ENCODE data around the gene PAK3. TPM values are rescaled to one million over a fixed set of nuclear protein-coding genes. Genes with fewer than 3 reads are reported as not detected.
A peak's percentile ranks its signal among the peaks of the same experiment; 100 is the strongest.

PAK3 gene
- total RNA-seq (2014; rRNA removed; shearing (Covaris generic)), result 0.45 and 1.7 TPM in 2 replicates

DNA sequence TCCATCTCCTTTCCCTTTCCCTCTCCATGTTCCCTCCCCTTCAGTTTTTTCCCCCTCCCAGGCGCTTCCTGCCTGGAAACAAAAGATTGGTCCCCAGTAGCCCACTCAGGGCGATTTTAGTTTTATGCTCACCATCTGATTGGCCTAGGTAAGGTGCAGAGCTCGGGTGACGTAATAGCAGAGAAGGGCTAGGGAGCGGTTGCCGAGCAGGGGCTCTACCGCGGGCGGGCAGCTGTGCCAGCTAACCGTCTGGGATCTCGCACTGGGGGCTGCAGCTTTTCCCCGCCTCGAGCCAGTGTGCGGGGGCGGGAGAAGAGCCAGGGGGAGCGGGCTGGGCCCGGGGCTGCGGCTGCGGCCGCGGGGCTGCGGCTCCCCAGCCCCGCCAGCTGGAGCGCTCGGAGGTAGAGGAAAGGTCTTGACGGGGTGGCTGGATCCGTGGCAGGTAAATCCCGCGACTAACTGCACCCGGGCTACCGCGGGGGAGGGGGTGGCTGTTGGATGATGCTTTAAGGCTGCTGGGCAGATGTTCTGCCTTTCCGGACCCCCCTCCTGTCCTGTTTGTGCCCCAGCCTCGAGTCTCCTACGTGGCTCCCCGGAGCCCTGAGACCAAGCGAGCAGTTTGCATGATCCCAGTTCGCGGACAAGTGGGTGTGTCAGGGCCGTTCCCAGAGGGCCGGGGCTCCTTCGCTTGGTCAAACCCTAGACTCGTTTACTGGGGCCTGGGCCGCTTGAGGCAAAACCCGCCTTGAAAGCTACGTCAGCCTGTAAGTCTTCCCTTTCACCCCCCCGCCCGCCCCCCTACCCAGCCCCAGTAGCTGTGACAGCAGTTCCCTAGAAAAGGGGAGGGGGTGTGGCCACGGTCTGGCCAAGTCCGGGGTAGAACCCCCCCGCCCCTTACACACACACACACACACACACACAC lies at the start of gene PAK3:
Gene PAK3 (plus strand): TSS at position 218 of the 922 bp plus-strand sequence. CDS start 26,913 bp downstream, outside the sequence.
- H3K4me3 ChIP-seq, result peak within 1 kb of the TSS; percentile 41
- H3K4me1 ChIP-seq (replicated peaks), result no peaks in the 10 kb centered on the region
- H3K36me3 ChIP-seq, result no peaks in the 10 kb centered on the region
- H3K27me3 ChIP-seq (replicated peaks), result no peaks in the 10 kb centered on the region
- no peaks in the 10 kb centered on the region for H3K9me3 ChIP-seq (replicated peaks)
- H3K27ac ChIP-seq, result no peak within 1 kb of the TSS
- DNase-seq (ENCODE audit: low read depth in 1 of 2, low spot score in 2 of 2), result peak in 1 of 2 experiments; percentile 26

DNA sequence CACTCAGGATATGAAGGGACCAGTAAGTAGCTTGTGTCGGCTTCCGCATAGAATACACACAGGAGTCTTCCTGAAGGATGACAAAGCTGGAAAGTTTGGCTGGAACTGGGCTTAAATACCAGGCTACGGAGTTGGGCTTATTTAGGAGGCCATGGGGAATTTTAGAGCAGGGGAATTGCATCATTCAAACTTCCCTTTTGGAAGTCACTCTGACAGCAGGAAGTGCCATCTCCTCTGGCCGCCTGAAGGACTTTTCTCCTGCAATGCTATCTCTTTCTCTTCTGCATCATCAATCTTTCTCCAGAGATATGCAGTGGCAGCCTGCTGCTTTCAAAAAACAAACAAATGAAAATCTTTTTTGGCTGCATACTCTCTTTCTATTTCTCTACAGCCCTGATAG lies 48.4 kb upstream of the PAK3 start:
- H3K9me3 ChIP-seq (replicated peaks), result no peaks in the 10 kb centered on the region
- no peak overlapping the region for H3K4me3 ChIP-seq
- no peaks in the 10 kb centered on the region for H3K27me3 ChIP-seq (replicated peaks)
- no peaks in the 10 kb centered on the region for H3K4me1 ChIP-seq (replicated peaks)
- no peak for DNase-seq (ENCODE audit: low read depth in 1 of 2, low spot score in 2 of 2)
- H3K36me3 ChIP-seq, result no peaks in the 10 kb centered on the region
- no peak overlapping the region for H3K27ac ChIP-seq

DNA sequence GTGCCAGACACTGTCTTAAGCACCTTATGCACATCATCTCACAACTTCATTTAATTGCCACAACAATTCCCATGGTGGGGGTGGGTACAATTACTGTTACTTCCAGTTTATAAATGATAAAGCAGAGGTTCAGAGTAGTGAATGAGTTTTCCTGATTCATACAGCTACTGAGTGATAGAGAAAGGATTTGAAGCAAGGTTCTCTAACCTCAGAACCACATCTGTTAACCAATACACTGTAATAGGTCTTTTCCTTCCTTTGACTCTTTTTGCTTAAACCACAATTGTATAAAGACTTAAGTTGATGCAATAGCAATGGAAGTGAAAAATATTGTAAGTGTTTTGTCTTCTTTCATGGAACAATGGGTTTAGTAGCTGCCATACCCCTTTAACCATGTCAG lies 43.5 kb upstream of the PAK3 start:
- no peak for DNase-seq (ENCODE audit: low read depth in 1 of 2, low spot score in 2 of 2)

DNA sequence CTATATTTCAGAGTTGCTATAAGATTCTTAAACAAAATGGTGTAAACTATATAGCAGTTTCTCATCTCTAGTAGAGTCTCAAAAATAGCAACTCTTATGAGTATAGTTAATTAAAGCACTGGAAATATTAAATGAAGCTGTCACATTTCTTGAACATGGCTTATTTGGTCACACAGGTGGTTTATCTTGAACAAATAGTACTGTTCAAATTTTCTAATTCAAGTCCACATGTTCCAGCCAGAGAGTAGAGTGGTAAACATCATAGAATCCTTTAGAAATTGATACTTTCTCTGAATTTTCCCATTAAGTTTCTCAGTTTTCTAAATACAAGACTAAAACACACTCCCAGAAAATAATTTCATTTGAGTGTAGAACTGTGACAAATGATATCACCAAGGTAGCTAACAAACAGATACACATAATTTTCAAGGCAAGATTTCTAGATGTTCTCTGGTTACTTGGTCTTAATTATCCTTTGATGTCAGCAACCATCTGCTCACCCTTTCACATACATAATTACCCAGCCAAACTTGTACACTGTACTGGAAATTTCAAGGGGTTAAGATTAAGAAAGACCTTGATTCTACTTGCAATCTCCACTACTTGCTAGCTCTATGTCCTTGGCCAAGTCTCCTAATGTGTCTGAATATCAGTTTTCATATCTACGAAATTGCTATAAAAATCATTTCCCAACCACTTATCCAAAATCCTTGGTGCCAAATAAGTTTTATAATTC lies 24.3 kb upstream of the PAK3 start:
- no peak for DNase-seq (ENCODE audit: low read depth in 1 of 2, low spot score in 2 of 2)
- H3K27ac ChIP-seq, result no peak overlapping the region
- H3K4me1 ChIP-seq (replicated peaks), result no peaks in the 10 kb centered on the region
- no peak overlapping the region for H3K4me3 ChIP-seq
- H3K27me3 ChIP-seq (replicated peaks), result no peaks in the 10 kb centered on the region
- no peaks in the 10 kb centered on the region for H3K9me3 ChIP-seq (replicated peaks)
- H3K36me3 ChIP-seq, result no peaks in the 10 kb centered on the region

More for the DNA sequence above, 43.5 kb upstream of the PAK3 start:
- Histone ChIP-seq H3K36me3 (no peaks in the 10 kb centered on the region), H3K4me3 (no peak overlapping the region), H3K9me3 (replicated peaks) (no peaks in the 10 kb centered on the region), H3K27me3 (replicated peaks) (no peaks in the 10 kb centered on the region), H3K27ac (no peak overlapping the region), H3K4me1 (replicated peaks) (no peaks in the 10 kb centered on the region)

DNA sequence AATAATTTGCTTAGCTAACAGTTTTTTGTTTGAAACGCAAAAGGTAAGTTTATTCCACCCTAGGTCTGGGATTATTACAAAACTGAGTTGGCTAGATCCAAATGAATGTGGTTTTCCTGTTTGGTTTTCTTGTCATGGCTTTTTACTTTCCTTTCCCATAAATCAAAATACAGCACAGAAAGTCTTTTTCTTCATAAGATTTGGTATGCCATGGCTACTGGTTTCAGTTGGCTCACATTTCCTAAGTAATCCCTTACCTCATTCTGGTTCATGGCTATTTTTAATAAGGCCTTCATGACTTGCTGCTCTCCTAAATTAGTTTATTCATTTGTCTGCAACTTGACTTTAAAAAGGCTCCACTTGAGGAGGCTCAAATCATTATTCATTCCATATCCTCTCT lies 12.9 kb upstream of the PAK3 start:
- Histone ChIP-seq H3K4me1 (replicated peaks) (no peaks in the 10 kb centered on the region), H3K27me3 (replicated peaks) (no peaks in the 10 kb centered on the region), H3K36me3 (no peaks in the 10 kb centered on the region), H3K4me3 (no peak overlapping the region), H3K9me3 (replicated peaks) (no peaks in the 10 kb centered on the region), H3K27ac (no peak overlapping the region)
- no peak for DNase-seq (ENCODE audit: low read depth in 1 of 2, low spot score in 2 of 2)

DNA sequence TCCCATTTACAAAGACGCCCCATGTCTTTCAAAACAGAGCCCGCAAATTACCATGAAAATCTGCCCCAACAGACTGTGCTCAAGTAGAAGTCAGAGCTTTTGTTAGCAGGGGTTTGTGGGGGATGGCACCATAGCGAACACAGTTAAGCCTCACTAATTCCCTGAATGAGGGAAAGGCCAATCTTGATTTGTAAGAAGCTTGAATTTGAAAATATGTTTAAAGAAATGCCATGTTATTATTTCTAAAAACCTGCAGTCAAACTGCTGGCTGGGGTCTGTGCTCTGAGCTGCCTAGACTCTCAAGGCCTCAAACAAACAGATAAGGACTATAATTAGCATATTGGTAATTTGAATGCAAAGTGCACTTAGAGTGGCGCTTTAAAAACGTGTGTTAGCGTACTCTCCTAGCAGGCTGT lies 9.4 kb upstream of the PAK3 start:
- H3K27ac ChIP-seq, result no peak overlapping the region
- H3K4me3 ChIP-seq, result no peak overlapping the region
- no peaks in the 10 kb centered on the region for H3K4me1 ChIP-seq (replicated peaks)
- no peaks in the 10 kb centered on the region for H3K9me3 ChIP-seq (replicated peaks)
- H3K27me3 ChIP-seq (replicated peaks), result no peaks in the 10 kb centered on the region
- H3K36me3 ChIP-seq, result no peaks in the 10 kb centered on the region
- DNase-seq (ENCODE audit: low read depth in 1 of 2, low spot score in 2 of 2), result no peak

DNA sequence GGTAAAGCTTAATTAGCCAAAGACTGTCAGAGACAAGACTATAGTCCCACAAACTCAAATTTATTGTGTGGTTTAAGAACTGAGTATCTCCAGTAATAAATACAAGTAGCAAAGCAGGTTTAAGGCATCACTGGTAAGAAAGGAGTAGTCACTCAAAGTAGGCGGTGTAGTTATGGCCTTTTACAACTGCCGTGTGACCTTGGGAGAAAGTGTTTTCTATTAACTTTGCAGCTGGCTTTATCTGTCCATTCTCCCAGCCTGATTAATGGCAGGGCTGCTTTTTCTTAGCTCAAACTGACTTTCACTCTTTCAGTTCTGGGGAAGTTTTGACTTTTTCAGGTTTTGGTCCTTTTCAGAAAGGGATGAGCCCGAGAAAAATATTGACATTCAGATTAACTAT lies 7.4 kb upstream of the PAK3 start:
- DNase-seq (ENCODE audit: low read depth in 1 of 2, low spot score in 2 of 2), result no peak
- no peak overlapping the region for H3K27ac ChIP-seq
- H3K4me1 ChIP-seq (replicated peaks), result no peaks in the 10 kb centered on the region
- H3K36me3 ChIP-seq, result no peaks in the 10 kb centered on the region
- H3K27me3 ChIP-seq (replicated peaks), result no peaks in the 10 kb centered on the region
- H3K9me3 ChIP-seq (replicated peaks), result no peaks in the 10 kb centered on the region
- no peak overlapping the region for H3K4me3 ChIP-seq

DNA sequence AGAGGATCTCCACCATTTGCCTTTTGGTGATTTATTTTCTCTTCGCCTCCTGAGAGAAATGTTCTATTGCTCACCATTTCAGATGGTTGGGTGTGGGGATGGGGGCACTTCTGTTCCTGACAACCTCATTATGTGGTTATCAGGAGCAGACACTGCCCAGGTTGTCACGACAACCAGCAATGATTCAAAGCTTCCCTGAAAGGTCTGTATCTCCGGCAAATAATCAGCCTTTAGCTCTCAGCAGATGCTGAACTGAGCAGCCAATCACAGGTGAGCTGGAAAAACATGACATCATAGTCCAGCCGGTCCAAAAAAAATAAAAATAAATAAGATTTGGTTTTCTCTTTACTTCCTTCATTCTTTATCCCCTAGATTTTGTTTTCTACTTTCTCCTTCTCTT lies 5.5 kb upstream of the PAK3 start:
- no peak overlapping the region for H3K4me3 ChIP-seq
- no peaks in the 10 kb centered on the region for H3K36me3 ChIP-seq
- H3K4me1 ChIP-seq (replicated peaks), result no peaks in the 10 kb centered on the region
- H3K27me3 ChIP-seq (replicated peaks), result no peaks in the 10 kb centered on the region
- DNase-seq (ENCODE audit: low read depth in 1 of 2, low spot score in 2 of 2), result no peak
- H3K27ac ChIP-seq, result no peak overlapping the region
- H3K9me3 ChIP-seq (replicated peaks), result no peaks in the 10 kb centered on the region

DNA sequence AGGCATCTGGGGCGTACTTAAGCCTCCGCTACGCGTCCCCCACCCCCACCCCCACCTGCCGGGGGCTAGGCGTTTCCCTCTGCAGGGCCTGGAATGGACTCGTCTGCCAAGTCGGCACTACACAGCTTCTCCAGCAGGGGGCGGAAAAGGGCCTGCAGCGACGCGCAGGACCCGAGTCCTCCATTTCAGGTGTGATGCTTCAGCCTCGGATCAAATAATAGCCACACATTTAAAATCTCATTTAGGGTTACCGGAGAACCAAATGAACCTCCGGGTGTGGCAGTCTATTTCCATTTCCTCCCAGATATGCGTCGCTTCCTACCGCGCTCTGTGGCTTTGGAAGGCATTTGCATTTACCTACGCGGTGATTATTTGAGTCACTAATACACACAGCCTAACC lies 2.9 kb downstream of the PAK3 start:
- no peak for DNase-seq (ENCODE audit: low read depth in 1 of 2, low spot score in 2 of 2)

DNA sequence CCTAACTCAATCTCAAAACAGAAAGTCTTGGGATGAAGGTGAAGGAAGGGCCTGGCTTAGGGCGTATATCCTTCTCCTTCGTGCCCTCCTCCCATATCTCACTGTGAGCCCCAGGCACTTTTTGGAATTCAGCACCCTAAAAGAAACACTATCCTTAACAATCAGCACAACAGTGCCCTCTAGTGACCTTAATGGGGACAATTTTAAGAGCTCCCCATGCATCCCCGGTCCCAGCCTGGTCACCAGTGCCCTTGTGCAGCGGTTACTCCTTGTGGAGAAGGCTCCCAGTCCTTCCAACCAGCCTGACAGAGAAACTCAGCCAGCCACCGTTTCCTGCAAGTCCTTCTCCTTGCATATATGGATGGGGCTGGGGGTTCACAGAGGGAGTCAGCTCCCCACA lies 4.2 kb downstream of the PAK3 start:
- Histone ChIP-seq H3K4me1 (replicated peaks) (no peaks in the 10 kb centered on the region), H3K27me3 (replicated peaks) (no peaks in the 10 kb centered on the region), H3K36me3 (no peaks in the 10 kb centered on the region), H3K4me3 (no peak overlapping the region), H3K9me3 (replicated peaks) (no peaks in the 10 kb centered on the region), H3K27ac (no peak overlapping the region)
- peak in 1 of 2 experiments; percentile 22 for DNase-seq (ENCODE audit: low read depth in 1 of 2, low spot score in 2 of 2)

More for the DNA sequence above, 2.9 kb downstream of the PAK3 start:
- no peaks in the 10 kb centered on the region for H3K27me3 ChIP-seq (replicated peaks)
- H3K27ac ChIP-seq, result no peak overlapping the region
- no peak overlapping the region for H3K4me3 ChIP-seq
- no peaks in the 10 kb centered on the region for H3K36me3 ChIP-seq
- H3K4me1 ChIP-seq (replicated peaks), result no peaks in the 10 kb centered on the region
- H3K9me3 ChIP-seq (replicated peaks), result no peaks in the 10 kb centered on the region

DNA sequence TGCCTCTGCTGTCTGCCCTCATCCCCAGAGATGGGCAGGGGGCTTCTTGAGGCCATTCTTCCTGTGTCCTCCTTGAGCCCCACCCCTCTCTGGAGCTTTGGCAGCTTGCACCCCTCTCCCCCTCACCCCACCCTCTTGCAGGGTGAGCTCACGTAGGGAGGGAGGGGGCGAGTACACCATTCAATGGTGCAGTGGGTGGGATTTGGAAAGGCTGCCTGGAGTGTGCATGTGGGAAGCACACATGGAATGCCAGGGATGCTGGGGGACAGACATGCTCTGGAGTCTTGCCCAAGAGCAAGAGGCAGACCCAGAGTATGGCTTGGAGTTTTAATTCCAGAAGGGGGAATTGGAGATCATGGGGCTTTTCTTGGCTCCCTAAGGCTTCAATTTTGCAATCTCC lies 5.6 kb downstream of the PAK3 start:
- Histone ChIP-seq H3K36me3 (no peaks in the 10 kb centered on the region), H3K4me3 (no peak overlapping the region), H3K27ac (no peak overlapping the region), H3K9me3 (replicated peaks) (no peaks in the 10 kb centered on the region), H3K27me3 (replicated peaks) (no peaks in the 10 kb centered on the region), H3K4me1 (replicated peaks) (no peaks in the 10 kb centered on the region)
- DNase-seq (ENCODE audit: low read depth in 1 of 2, low spot score in 2 of 2), result no peak

DNA sequence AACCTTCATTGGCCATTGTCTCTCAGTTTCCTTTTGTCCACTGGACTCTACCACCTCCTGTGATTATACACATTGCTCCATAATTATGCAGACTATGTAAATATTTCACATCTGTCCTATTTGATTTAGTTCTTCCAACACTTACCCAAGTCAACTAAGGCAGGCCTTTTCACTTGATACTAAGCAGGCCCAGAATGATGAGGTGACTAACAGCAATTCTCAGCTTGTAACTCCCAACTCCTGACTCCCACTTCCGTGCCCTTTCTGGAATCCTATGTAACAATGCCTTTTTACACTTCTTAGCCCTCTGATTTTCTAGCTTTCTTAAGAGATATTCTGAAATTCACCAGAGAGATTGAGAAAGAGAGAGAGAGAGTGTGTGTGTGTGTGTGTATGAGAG lies 6.6 kb downstream of the PAK3 start:
- H3K4me3 ChIP-seq, result no peak overlapping the region
- no peaks in the 10 kb centered on the region for H3K9me3 ChIP-seq (replicated peaks)
- DNase-seq (ENCODE audit: low read depth in 1 of 2, low spot score in 2 of 2), result no peak
- no peak overlapping the region for H3K27ac ChIP-seq
- no peaks in the 10 kb centered on the region for H3K36me3 ChIP-seq
- H3K4me1 ChIP-seq (replicated peaks), result no peaks in the 10 kb centered on the region
- H3K27me3 ChIP-seq (replicated peaks), result no peaks in the 10 kb centered on the region

DNA sequence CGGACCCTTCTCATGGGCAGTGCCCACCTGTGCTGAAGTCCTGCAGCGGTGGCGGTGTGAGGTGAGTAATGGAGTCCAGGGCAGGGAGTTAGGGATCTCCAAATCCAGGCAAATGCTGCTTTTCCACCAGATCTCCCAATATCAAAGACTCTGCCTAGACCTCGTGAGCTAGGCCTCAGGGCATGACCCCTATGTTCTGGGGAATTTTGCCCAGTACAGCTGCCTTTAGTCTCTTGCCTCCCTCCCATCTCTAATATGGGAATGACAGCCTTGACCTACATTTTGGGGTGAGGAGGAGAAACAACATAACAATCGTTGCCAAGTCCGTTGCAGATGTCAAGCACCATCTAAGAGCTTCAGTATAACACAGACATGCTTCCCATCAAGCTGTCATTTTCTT lies 7.3 kb downstream of the PAK3 start:
- no peak for DNase-seq (ENCODE audit: low read depth in 1 of 2, low spot score in 2 of 2)
- Histone ChIP-seq H3K4me1 (replicated peaks) (no peaks in the 10 kb centered on the region), H3K9me3 (replicated peaks) (no peaks in the 10 kb centered on the region), H3K27me3 (replicated peaks) (no peaks in the 10 kb centered on the region), H3K36me3 (no peaks in the 10 kb centered on the region), H3K27ac (no peak overlapping the region), H3K4me3 (no peak overlapping the region)

DNA sequence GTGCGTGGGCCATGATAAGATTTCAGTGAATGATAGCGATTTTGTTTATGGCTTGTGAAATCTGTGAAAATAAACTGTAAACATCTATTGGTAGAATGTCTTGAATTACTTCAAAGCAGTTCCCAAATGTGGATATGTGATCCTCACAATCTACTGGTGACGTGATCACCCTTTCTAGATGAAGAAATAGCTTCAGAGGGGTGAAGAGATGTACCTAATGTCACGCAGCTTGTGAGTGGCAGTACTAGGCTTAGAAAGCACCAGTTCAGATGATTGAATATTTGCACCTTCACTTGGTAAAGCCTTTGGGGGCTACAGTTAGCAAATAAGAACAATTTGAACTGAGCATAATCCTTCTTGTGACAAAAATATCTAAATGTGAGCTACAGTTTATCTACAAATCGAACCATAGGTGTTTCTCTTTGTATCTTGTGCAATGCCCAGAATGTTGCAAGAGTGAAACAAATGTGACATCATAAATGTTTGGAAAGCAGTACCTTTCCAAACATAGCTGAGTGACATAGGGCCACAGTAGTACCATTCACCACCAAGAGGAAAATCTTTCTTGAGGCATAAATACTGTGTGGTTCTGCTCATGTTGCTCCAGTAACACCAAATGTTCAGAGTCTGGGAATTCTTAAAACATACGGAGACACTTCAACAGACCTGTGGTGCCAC lies 14.2 kb downstream of the PAK3 start:
- H3K36me3 ChIP-seq, result no peaks in the 10 kb centered on the region
- DNase-seq (ENCODE audit: low read depth in 1 of 2, low spot score in 2 of 2), result no peak
- H3K27ac ChIP-seq, result no peak overlapping the region
- H3K9me3 ChIP-seq (replicated peaks), result no peaks in the 10 kb centered on the region
- no peak overlapping the region for H3K4me3 ChIP-seq
- H3K27me3 ChIP-seq (replicated peaks), result no peaks in the 10 kb centered on the region
- no peaks in the 10 kb centered on the region for H3K4me1 ChIP-seq (replicated peaks)
